HG02571 (cell line): ENCODE measurements around the gene CDC14A.
A peak's percentile ranks its signal among the peaks of the same experiment; 100 is the strongest.

Experiments
- ATAC-seq: cut with Tn5 transposase; IDR thresholded peaks from one replicate; pipeline ENCODE4 v1.9.1; 2021; ENCODE audit warnings: mild to moderate bottlenecking, moderate library complexity; ENCODE audit not compliant: unreplicated experiment

CDC14A gene

GRCh38 chr1:100482748-100483147 is 130.4 kb downstream of the CDC14A start:
- ATAC-seq: no peak

- ATAC-seq: no peak
Measured at GRCh38 chr1:100483230-100483629, 130.9 kb downstream of the CDC14A start.

GRCh38 chr1:100485855-100486258 is 133.6 kb downstream of the CDC14A start:
- no peak for ATAC-seq

GRCh38 chr1:100494393-100495084 is 142.2 kb downstream of the CDC14A start:
- no peak for ATAC-seq

- no peak for ATAC-seq
Measured at GRCh38 chr1:100496896-100497295, 144.6 kb downstream of the CDC14A start.

- ATAC-seq: no peak
Measured at GRCh38 chr1:100497796-100498195, 145.5 kb downstream of the CDC14A start.

- no peak for ATAC-seq
Measured at GRCh38 chr1:100499194-100499811, 147.0 kb downstream of the CDC14A start.

- no peak for ATAC-seq
Measured at GRCh38 chr1:100502052-100502792, 149.9 kb downstream of the CDC14A start.

- no peak for ATAC-seq
Measured at GRCh38 chr1:100506217-100506616, 153.9 kb downstream of the CDC14A start.

- no peak for ATAC-seq
Measured at GRCh38 chr1:100510451-100510850, 158.1 kb downstream of the CDC14A start.

GRCh38 chr1:100511058-100511457 is 158.8 kb downstream of the CDC14A start:
- ATAC-seq: no peak

GRCh38 chr1:100511773-100512172 is 159.5 kb downstream of the CDC14A start:
- no peak for ATAC-seq

- ATAC-seq: no peak
Measured at GRCh38 chr1:100512803-100513352, 160.6 kb downstream of the CDC14A start.

- ATAC-seq: no peak
Measured at GRCh38 chr1:100516857-100517256, 164.6 kb downstream of the CDC14A start.

- no peak for ATAC-seq
Measured at GRCh38 chr1:100517515-100517914, 165.2 kb downstream of the CDC14A start.

- no peak for ATAC-seq
Measured at GRCh38 chr1:100518023-100518422, 165.7 kb downstream of the CDC14A start.

GRCh38 chr1:100523038-100523652 is 170.8 kb downstream of the CDC14A start:
- ATAC-seq: peak; percentile 94

GRCh38 chr1:100524355-100524754 is 172.0 kb downstream of the CDC14A start:
- no peak for ATAC-seq

- no peak for ATAC-seq
Measured at GRCh38 chr1:100526894-100527293, 174.6 kb downstream of the CDC14A start.

- ATAC-seq: no peak
Measured at GRCh38 chr1:100528871-100529270, 176.6 kb downstream of the CDC14A start.

- ATAC-seq: no peak
Measured at GRCh38 chr1:100530141-100530540, 177.8 kb downstream of the CDC14A start.
